DMS53 treated with DMSO at 0.1 percent for 48 hours (cell line): ENCODE measurements around the gene SGIP1.
A peak's percentile ranks its signal among the peaks of the same experiment; 100 is the strongest.

Experiments
- DNase-seq: peaks from one replicate; lab custom pipeline; 2025; ENCODE audit not compliant: unreplicated experiment; lab: John Stamatoyannopoulos, UW

Gene SGIP1

GRCh38 chr1:66521721-66522365 is 12.1 kb upstream of the SGIP1 start:
- DNase-seq = no peak

- no peak for DNase-seq
These were observed 10.4 kb upstream of the SGIP1 start for GRCh38 chr1:66523562-66523961.

GRCh38 chr1:66525086-66525485 is 8.9 kb upstream of the SGIP1 start:
- no peak for DNase-seq

- DNase-seq = no peak
These were observed 7.9 kb upstream of the SGIP1 start for GRCh38 chr1:66526036-66526435.

GRCh38 chr1:66526991-66527390 is 7.0 kb upstream of the SGIP1 start:
- no peak for DNase-seq

GRCh38 chr1:66527686-66528085 is 6.3 kb upstream of the SGIP1 start:
- no peak for DNase-seq

- no peak for DNase-seq
These were observed 5.4 kb upstream of the SGIP1 start for GRCh38 chr1:66528580-66528979.

GRCh38 chr1:66532214-66532613 is 1.7 kb upstream of the SGIP1 start:
- no peak for DNase-seq

GRCh38 chr1:66532798-66533783 is 862 bp upstream of the SGIP1 start:
- peak; percentile 61 for DNase-seq

- no peak for DNase-seq
These were observed 1.1 kb downstream of the SGIP1 start for GRCh38 chr1:66535061-66535460.

- DNase-seq = no peak
These were observed 1.9 kb downstream of the SGIP1 start for GRCh38 chr1:66535853-66536252.

- DNase-seq = no peak
These were observed 3.8 kb downstream of the SGIP1 start for GRCh38 chr1:66537718-66538117.

GRCh38 chr1:66539491-66539890 is 5.5 kb downstream of the SGIP1 start:
- DNase-seq = no peak

GRCh38 chr1:66540434-66541032 is 6.6 kb downstream of the SGIP1 start:
- no peak for DNase-seq

- peak; percentile 88 for DNase-seq
These were observed 8.4 kb downstream of the SGIP1 start for GRCh38 chr1:66542314-66542713.

- DNase-seq = peak; percentile 99
These were observed 9.1 kb downstream of the SGIP1 start for GRCh38 chr1:66542811-66543767.

- DNase-seq = no peak
These were observed 12.3 kb downstream of the SGIP1 start for GRCh38 chr1:66546047-66546810.

GRCh38 chr1:66549017-66549416 is 15.1 kb downstream of the SGIP1 start:
- no peak for DNase-seq

- DNase-seq = no peak
These were observed 16.3 kb downstream of the SGIP1 start for GRCh38 chr1:66550243-66550642.

GRCh38 chr1:66552287-66552686 is 18.3 kb downstream of the SGIP1 start:
- DNase-seq = no peak
